Thyroid gland (tissue), 4 donors: ENCODE data around the gene DDX21. TPM values are rescaled to one million over a fixed set of nuclear protein-coding genes. Genes with fewer than 3 reads are reported as not detected.
"Not testable (repeated sequence)": the region's sequence is repeated elsewhere in the genome, so short reads cannot be mapped to it uniquely, and the experiment has no call there.

ENCODE experiments used
- DNase-seq, 2 donors: peaks; one replicate each; pipeline ENCODE4 v3.0.0-alpha.2; 2019
- H3K27ac ChIP-seq, 3 donors: fragments of 200-600 bp; sonication (generic); 1 replicate in 2 of 3; 2 replicates in 1 of 3; pipeline ENCODE4 v1.5.1; 2016 to 2019; ENCODE audit warnings: mild to moderate bottlenecking in 1 of 3, moderate library complexity in 1 of 3
- H3K27me3 ChIP-seq: fragments of 200-600 bp; sonication (generic); one replicate; pipeline ENCODE4 v1.5.1; 2019
- H3K36me3 ChIP-seq, 2 donors: fragments of 200-600 bp; sonication (generic); one replicate each; pipeline ENCODE4 v1.5.1; 2016 to 2019
- H3K4me1 ChIP-seq, 2 donors: fragments of 200-600 bp; sonication (generic); one replicate each; pipeline ENCODE4 v1.5.1; 2017 to 2019
- H3K4me3 ChIP-seq, 3 donors: fragments of 200-600 bp; sonication (generic); replicated peaks in 1 of 3; 1 replicate in 2 of 3; 2 replicates in 1 of 3; pipeline ENCODE4 v1.5.1; 2016; ENCODE audit warnings: mild to moderate bottlenecking in 1 of 3
- H3K9me3 ChIP-seq: fragments of 200-600 bp; sonication (generic); one replicate; pipeline ENCODE4 v1.5.1; 2017
- POLR2A ChIP-seq, 2 donors: fragments of 450-650 bp; IDR thresholded peaks; one replicate each; pipeline ENCODE4 v1.6.1; 2017; ENCODE audit warnings: antibody characterized with exemption in 2 of 2, mild to moderate bottlenecking in 2 of 2, moderate library complexity in 1 of 2
- WGBS, 2 donors: methylation state at CpG; one replicate each; pipeline ENCODE4 v1.1.5; 2017; 5-methylcytosine and 5-hydroxymethylcytosine counted together
- intact Hi-C: fragments of 100-400 bp; cut with DNase I; formaldehyde crosslinking; loops from one replicate; pipeline ENCODE4 v1.15.1; 2023
- total RNA-seq, 4 donors: library from RNA; depleted of rRNA; stranded (reverse); fragments of >200 nt; gene quantifications; one replicate each; pipeline ENCODE4 v1.2.3, GENCODE V29; 2016
- TF ChIP-seq, protein P1 (sequence below), 6 experiments: fragments of 200-600 bp in 3 of 6; fragments of 450-650 bp in 3 of 6; sonication (generic) in 3 of 6; IDR thresholded peaks; one replicate each; pipeline ENCODE4 v1.5.1; 2016 to 2019; ENCODE audit warnings: antibody characterized with exemption in 6 of 6, mild to moderate bottlenecking in 2 of 6, inconsistent platforms in 1 of 6, moderate library complexity in 1 of 6

DDX21 gene
- total RNA-seq, 4 donors from 2014 or later: 30.9 to 56.1 (median 38.1) TPM

- H3K9me3 ChIP-seq: no peaks in the 10 kb centered on the region
- no peak overlapping the region for H3K27ac ChIP-seq
- no peaks in the 10 kb centered on the region for H3K4me1 ChIP-seq
- TF ChIP-seq POLR2A (IDR thresholded peaks at IDR 0.05): no peak
- TF ChIP-seq, protein P1, sequence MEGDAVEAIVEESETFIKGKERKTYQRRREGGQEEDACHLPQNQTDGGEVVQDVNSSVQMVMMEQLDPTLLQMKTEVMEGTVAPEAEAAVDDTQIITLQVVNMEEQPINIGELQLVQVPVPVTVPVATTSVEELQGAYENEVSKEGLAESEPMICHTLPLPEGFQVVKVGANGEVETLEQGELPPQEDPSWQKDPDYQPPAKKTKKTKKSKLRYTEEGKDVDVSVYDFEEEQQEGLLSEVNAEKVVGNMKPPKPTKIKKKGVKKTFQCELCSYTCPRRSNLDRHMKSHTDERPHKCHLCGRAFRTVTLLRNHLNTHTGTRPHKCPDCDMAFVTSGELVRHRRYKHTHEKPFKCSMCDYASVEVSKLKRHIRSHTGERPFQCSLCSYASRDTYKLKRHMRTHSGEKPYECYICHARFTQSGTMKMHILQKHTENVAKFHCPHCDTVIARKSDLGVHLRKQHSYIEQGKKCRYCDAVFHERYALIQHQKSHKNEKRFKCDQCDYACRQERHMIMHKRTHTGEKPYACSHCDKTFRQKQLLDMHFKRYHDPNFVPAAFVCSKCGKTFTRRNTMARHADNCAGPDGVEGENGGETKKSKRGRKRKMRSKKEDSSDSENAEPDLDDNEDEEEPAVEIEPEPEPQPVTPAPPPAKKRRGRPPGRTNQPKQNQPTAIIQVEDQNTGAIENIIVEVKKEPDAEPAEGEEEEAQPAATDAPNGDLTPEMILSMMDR (IDR thresholded peaks at IDR 0.05): no peak
- no peak for DNase-seq
- H3K36me3 ChIP-seq: peaks cover 0 to 25% of the 10 kb centered on the region in 2 donors
- intact Hi-C loops: no loop called here
- H3K27me3 ChIP-seq: no peaks in the 10 kb centered on the region
- H3K4me3 ChIP-seq: no peak overlapping the region
Measured at GRCh38 chr10:68934994-68935393, 21.0 kb upstream of the DDX21 start.

- Histone ChIP-seq H3K4me3 (no peak overlapping the region), H3K4me1 (no peaks in the 10 kb centered on the region), H3K36me3 (peaks cover 10 to 25% of the 10 kb centered on the region in 2 donors), H3K27me3 (no peaks in the 10 kb centered on the region), H3K27ac (no peak overlapping the region), H3K9me3 (no peaks in the 10 kb centered on the region)
- WGBS, 2 donors: 45 to 46% methylated on average over 2 of the region's 2 CpGs
- DNase-seq: peak; percentile 55 to 62
- intact Hi-C loops: no loop called here
- TF ChIP-seq POLR2A (IDR thresholded peaks at IDR 0.05): no peak
- TF ChIP-seq, protein P1 (IDR thresholded peaks at IDR 0.05): no peak
Measured at GRCh38 chr10:68938117-68938516, 17.9 kb upstream of the DDX21 start.

- intact Hi-C loops: no loop called here
- WGBS, 2 donors: 91 to 95% methylated on average over 2 of the region's 2 CpGs
- no peaks in the 10 kb centered on the region for H3K27me3 ChIP-seq
- H3K9me3 ChIP-seq: no peaks in the 10 kb centered on the region
- no peak overlapping the region for H3K27ac ChIP-seq
- DNase-seq: no peak
- no peak overlapping the region for H3K4me3 ChIP-seq
- no peaks in the 10 kb centered on the region for H3K4me1 ChIP-seq
- TF ChIP-seq, protein P1 (IDR thresholded peaks at IDR 0.05): no peak
- no peak for TF ChIP-seq POLR2A (IDR thresholded peaks at IDR 0.05)
- peaks cover 10 to 25% of the 10 kb centered on the region in 2 donors for H3K36me3 ChIP-seq
Measured at GRCh38 chr10:68938884-68939283, 17.1 kb upstream of the DDX21 start.

- H3K4me1 ChIP-seq, DNase-seq, H3K27ac ChIP-seq, H3K4me3 ChIP-seq, H3K9me3 ChIP-seq, intact Hi-C loops, H3K27me3 ChIP-seq: not testable (repeated sequence)
- H3K36me3 ChIP-seq: peaks cover 15 to 18% of the 10 kb centered on the region in 2 donors
Measured at GRCh38 chr10:68940917-68941316, 15.1 kb upstream of the DDX21 start.

DNA sequence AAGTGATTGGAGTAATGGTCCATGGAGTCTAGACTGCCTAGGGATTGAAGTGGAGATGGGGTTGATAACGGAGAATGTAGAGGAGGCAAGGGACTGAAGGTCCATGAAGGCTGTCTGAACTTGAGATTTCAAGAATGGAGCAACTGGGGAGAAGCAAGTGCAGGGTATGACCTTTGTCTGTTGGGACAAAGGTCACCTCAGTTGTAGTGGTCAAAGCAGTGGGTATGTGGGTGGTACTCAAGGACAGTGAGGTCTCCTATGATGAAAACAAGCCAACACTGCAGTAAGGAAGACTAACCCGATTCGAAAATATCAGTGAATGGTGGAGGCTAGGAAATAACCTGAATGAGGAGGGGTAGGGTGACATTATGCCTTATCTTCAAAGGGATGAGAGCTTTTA, 5.4 kb upstream of the DDX21 start:
- DNase-seq: no peak
- no peak for TF ChIP-seq POLR2A (IDR thresholded peaks at IDR 0.05)
- TF ChIP-seq, protein P1 (IDR thresholded peaks at IDR 0.05): no peak
- Histone ChIP-seq H3K27ac (no peak overlapping the region), H3K9me3 (no peaks in the 10 kb centered on the region), H3K27me3 (no peaks in the 10 kb centered on the region), H3K4me3 (no peak overlapping the region), H3K36me3 (peaks cover 22 to 33% of the 10 kb centered on the region in 2 donors), H3K4me1 (peaks cover 0 to 6% of the 10 kb centered on the region in 2 donors)
- intact Hi-C loops: no loop called here
- WGBS, 2 donors: 91 to 95% methylated on average over 3 of the region's 3 CpGs

DNA sequence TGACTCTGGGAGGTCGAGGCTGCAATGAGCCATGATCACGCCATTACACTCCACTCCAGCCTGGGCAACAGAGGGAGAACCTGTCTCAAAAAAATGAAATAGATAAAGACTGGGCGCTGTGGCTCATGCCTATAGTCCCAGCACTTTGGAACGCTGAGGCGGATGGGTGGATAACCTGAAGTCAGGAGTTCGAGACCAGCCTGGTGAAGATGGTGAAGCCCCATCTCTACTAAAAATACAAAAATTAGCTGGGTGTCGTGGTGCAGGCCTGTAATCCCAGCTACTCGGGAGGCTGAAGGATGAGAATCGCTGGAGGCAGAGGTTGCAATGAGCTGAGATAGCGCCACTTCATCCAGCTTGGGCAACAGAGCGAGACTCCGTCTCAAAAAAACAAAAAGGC, 1.1 kb upstream of the DDX21 start:
- intact Hi-C loops: no loop called here
- H3K4me3 ChIP-seq: no peak overlapping the region

More for the DNA sequence above, 1.1 kb upstream of the DDX21 start:
- TF ChIP-seq POLR2A (IDR thresholded peaks at IDR 0.05): no peak
- TF ChIP-seq, protein P1 (IDR thresholded peaks at IDR 0.05): no peak
- Histone ChIP-seq H3K9me3 (no peaks in the 10 kb centered on the region), H3K27ac (no peak overlapping the region), H3K36me3 (peaks cover 0 to 3% of the 10 kb centered on the region in 2 donors), H3K27me3 (no peaks in the 10 kb centered on the region), H3K4me1 (peaks cover 0 to 20% of the 10 kb centered on the region in 2 donors)
- no peak for DNase-seq
- 87 to 88% methylated on average over 12 of the region's 12 CpGs for WGBS, 2 donors
